Measurements from ENCODE around the gene IGFBP7. TPM values are rescaled to one million over a fixed set of nuclear protein-coding genes. Genes with fewer than 3 reads are reported as not detected.

IGFBP7 gene
- total and polyA plus RNA-seq, 2 of the 8 experiments (the other 6 are each of a cell fraction or from before 2014, with no cell fraction given), result 0.17 to 0.48 TPM

DNA sequence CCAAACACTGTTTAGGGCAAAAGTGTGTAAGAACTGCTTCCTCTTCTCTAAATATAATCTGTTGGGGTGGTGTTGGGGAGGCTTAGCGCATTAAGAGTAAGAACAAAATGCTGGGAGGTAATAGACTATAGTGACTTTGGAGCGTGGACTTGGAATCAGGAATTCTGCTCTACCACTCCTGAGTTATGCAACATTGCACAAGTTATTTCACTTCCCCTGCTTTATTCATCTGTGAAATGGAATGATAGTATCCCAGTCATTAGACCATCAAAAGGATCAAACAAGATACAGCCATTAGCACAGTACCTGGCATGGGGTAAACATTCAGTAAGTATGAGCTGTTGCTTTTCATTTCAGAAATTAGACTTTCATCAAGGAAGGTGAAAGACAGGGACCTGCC is 58.7 kb downstream of the IGFBP7 start (continued):
- no peak for TF ChIP-seq BRCA1 (IDR thresholded peaks at IDR 0.05; ENCODE audit: low read depth, low read length)
- TF ChIP-seq HDAC2 (IDR thresholded peaks at IDR 0.05; ENCODE audit: borderline replicate concordance in 1 of 2, low read depth in 2 of 2, low read length in 2 of 2), result no peak
- TF ChIP-seq SP4 (IDR thresholded peaks at IDR 0.05; ENCODE audit: low read length), result no peak
- no peak for TF ChIP-seq CHD2 (IDR thresholded peaks at IDR 0.05; ENCODE audit: low read length)
- TF ChIP-seq TAF7 (optimal IDR thresholded peaks at IDR 0.05; ENCODE audit: borderline replicate concordance, low read depth, low read length), result no peak
- no peak for TF ChIP-seq GABPA (IDR thresholded peaks at IDR 0.05; ENCODE audit: borderline replicate concordance, insufficient read depth, low read length)
